A549 (cell line): ENCODE measurements around the gene FAM50B.

Experiments used
- CTCF ChIP-seq: fragments of >200 bp; sonication (Bioruptor Twin); formaldehyde crosslinking; IDR thresholded peaks from 3 replicates; pipeline ENCODE4 v1.5.1; 2016
- EP300 ChIP-seq, 2 experiments: fragments of >200 bp; sonication (Bioruptor Twin); formaldehyde crosslinking; IDR thresholded peaks; 2 replicates in 1 of 2; 3 replicates in 1 of 2; pipeline ENCODE4 v1.6.1; 2016 to 2017
- FOSL2 ChIP-seq, 2 experiments: fragments of 450-650 bp in 1 of 2; fragments of >200 bp in 1 of 2; sonication (Bioruptor Twin) in 1 of 2; formaldehyde crosslinking; IDR thresholded peaks; 2 replicates each; pipeline versions ENCODE4 v1.5.0 to v1.6.1; 2016 to 2020; ENCODE audit warnings: mild to moderate bottlenecking in 1 of 2, moderate library complexity in 1 of 2
- HDAC2 ChIP-seq: fragments of 200-600 bp; sonication (generic); IDR thresholded peaks from 2 replicates; pipeline ENCODE4 v1.6.1; 2016
- MAFK ChIP-seq: fragments of 450-650 bp; IDR thresholded peaks from 2 replicates; pipeline ENCODE4 v1.6.1; 2014; ENCODE audit not compliant: partially characterized antibody
- MAZ ChIP-seq: fragments of 150-350 bp; IDR thresholded peaks from 2 replicates; pipeline ENCODE4 v1.6.1; 2014; ENCODE audit warnings: antibody characterized with exemption, low read depth, low read length, borderline replicate concordance
- MYC ChIP-seq: IDR thresholded peaks from 2 replicates; pipeline ENCODE4 v1.6.1; 2012; ENCODE audit warnings: mild to moderate bottlenecking, inconsistent platforms, low read length, improper control_type of control experiment, borderline replicate concordance
- RAD21 ChIP-seq, 2 experiments: fragments of >200 bp in 1 of 2; sonication (Bioruptor Twin) in 1 of 2; formaldehyde crosslinking in 1 of 2; IDR thresholded peaks in 1 of 2; conservative IDR thresholded peaks in 1 of 2; 2 replicates in 1 of 2; 3 replicates in 1 of 2; pipeline ENCODE4 v1.6.1; 2012 to 2018; ENCODE audit warnings: inconsistent platforms in 1 of 2
- REST ChIP-seq: fragments of 200-600 bp; sonication (generic); IDR thresholded peaks from 2 replicates; pipeline ENCODE4 v1.6.1; 2016; ENCODE audit warnings: antibody characterized with exemption, mild to moderate bottlenecking, moderate library complexity
- SREBF2 ChIP-seq: fragments of 450-650 bp; IDR thresholded peaks from 2 replicates; pipeline ENCODE4 v1.6.1; 2014; ENCODE audit warnings: mild to moderate bottlenecking, moderate library complexity

DNA sequence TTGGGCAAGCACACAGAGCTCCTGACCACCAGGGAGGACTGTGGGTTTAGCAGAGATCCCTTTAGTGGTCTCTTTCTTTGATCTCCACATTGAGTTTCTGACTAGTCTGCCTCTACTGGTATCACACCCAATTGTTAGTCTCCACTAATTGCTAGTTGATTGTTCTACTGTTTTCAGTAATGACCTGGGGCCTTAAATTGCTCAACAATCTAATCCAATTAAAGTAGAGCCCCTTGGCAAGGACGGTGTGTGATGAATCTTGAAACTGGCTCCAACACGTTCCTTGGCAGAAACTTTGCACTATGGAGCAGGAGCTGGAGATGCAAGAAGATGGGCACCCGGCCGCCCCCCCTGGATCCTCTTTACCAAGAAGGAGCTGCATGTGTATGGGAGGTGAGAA is 12.3 kb downstream of the FAM50B start:
- TF ChIP-seq MAZ (no peak), MAFK (no peak), REST (no peak), CTCF (no peak), EP300 (IDR thresholded peaks at IDR 0.05) (no peak), MYC (no peak), RAD21 (conservative IDR thresholded peaks at IDR 0.05 in 1 of 2, IDR thresholded peaks at IDR 0.05 in 1 of 2) (no peak), FOSL2 (IDR thresholded peaks at IDR 0.05) (no peak), FOSL2 (CRISPR knock-in tag; IDR thresholded peaks at IDR 0.05) (no peak), SREBF2 (no peak), HDAC2 (no peak)
